Activated T-cell treated with anti-CD3 and anti-CD28 coated beads for 24 hours (primary cell): ENCODE measurements around the gene PKN3.
"Not testable (repeated sequence)": the region's sequence is repeated elsewhere in the genome, so short reads cannot be mapped to it uniquely, and the experiment has no call there.

Experiments
- DNase-seq: peaks from one replicate; pipeline ENCODE4 v3.0.0-alpha.2; 2020; ENCODE audit warnings: low read depth

PKN3 gene

DNA sequence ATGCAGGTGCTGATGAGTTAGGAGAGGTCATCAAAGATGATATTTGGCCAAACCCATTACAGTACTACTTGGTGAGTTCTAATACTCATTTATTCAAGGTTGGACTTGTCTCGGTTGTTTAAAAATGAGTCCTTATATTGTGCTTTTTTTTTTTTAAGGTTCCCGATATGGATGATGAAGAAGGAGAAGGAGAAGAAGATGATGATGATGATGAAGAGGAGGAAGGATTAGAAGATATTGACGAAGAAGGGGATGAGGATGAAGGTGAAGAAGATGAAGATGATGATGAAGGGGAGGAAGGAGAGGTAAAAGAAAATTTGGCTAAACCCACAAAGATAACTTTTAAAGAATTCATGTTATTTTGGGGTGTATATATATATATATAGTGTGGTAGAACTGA lies 8.6 kb upstream of the PKN3 start:
- DNase-seq: not testable (repeated sequence)

DNA sequence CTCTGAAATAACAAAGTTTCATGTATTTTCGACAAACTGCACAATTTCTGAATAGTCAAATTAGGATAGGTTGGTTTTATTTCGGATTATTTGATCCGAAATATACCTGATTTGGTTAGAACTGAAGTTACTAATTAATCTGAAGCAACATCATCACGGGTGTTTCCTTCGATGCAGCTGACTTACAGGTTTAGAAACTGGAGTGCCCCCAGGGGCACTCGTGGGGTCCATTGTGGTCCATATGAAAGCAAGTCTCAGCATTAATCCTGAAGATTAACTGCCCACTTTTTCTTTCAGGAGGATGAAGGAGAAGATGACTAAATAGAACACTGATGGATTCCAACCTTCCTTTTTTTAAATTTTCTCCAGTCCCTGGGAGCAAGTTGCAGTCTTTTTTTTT lies 8.0 kb upstream of the PKN3 start:
- DNase-seq: no peak

DNA sequence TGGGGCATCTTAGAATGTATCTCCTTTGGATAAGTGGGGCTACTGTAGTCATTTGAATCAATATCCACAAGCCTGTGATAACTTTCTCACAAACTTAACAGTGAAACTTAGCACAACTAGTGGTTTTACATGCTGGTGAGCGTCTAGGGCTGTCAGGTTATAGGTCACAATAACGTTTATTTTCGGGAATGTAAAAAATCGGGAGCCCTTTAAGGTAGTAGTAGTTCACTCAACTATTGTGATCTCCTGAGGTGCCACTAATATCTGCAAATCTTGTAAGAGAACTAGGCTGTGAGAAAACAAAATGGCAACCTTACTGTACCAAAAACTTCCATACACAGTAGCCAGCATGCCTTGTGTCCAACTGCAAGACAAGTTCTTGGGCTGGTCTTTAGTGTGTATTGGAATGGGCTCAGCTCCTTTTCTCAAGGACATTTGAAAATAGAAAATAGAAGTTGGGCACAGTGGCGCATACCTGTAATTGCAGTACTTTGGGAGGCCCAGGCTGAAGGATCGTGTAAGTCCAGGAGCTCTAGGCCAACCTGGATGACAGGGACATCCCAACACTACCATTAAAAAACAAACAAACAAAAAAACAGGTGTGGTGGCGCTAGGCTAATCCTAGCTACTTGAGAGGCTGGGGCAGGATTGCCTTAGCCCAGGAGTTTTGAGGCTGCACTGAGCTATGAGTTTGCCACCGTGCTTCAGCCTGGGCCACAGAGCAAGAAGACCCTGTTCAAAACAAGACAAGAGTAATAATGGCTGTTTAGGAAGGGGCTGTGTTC lies 5.2 kb upstream of the PKN3 start:
- DNase-seq: no peak

- not testable (repeated sequence) for DNase-seq
Measured at GRCh38 chr9:128699096-128699795, 3.1 kb upstream of the PKN3 start.

- no peak for DNase-seq
Measured at GRCh38 chr9:128701227-128701854, 962 bp upstream of the PKN3 start.

- no peak for DNase-seq
Measured at GRCh38 chr9:128702949-128703615, 779 bp downstream of the PKN3 start.

GRCh38 chr9:128703616-128704355 lies 1.5 kb downstream of the PKN3 start:
- no peak for DNase-seq

GRCh38 chr9:128704356-128704670 lies 2.0 kb downstream of the PKN3 start:
- no peak for DNase-seq

DNA sequence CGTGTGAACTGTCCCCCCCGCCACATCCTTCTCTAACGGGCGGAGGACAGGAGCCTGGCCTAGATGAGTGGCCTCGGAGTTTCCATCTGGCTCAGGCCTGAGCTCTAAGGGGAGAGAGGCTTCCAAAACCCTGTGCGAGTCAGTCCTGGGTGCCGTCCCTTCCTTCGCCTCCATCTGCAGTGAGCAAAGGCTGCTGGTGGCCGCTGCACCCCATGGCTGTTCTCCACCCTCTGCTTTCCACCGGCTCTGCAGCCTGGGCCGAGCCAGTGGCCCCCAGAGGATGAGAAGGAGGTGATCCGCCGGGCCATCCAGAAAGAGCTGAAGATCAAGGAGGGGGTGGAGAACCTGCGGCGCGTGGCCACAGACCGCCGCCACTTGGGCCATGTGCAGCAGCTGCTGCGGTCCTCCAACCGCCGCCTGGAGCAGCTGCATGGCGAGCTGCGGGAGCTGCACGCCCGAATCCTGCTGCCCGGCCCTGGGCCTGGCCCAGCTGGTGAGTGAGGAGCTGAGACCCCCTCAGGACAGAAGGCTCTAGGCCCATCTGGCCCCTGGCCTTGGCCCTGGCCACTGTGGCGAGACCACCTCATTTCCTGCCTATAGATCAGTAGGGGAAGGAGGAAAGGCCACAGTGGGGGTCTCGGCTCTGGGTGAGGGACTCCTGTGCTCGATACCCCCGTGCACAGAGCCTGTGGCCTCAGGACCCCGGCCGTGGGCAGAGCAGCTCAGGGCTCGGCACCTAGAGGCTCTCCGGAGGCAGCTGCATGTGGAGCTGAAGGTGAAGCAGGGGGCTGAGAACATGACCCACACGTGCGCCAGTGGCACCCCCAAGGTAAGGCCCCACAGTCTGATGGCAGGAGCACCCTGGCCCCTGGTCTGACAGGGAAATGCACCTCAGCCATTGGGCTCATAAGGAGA lies 3.0 kb downstream of the PKN3 start:
- no peak for DNase-seq

DNA sequence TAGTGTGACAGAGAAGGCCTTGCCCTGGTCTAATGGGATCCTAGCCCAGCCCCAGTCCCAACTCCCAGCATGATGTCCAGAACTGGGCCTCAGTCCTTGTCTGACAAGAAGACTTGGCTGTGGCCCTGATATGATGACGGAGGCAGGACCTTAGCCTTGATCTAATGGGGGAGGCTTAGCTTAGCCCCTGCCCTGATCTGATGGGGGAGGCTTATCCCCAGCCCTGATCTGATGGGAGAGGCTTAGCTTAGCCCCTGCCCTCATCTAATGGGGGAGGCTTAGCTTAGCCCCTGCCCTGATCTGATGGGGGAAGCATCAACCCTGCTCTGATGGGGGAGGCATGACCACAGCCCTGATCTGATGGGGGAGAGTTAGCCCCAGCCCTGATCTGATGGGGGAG lies 3.7 kb downstream of the PKN3 start:
- DNase-seq: no peak

- no peak for DNase-seq
Measured at GRCh38 chr9:128706671-128707381, 4.5 kb downstream of the PKN3 start.

DNA sequence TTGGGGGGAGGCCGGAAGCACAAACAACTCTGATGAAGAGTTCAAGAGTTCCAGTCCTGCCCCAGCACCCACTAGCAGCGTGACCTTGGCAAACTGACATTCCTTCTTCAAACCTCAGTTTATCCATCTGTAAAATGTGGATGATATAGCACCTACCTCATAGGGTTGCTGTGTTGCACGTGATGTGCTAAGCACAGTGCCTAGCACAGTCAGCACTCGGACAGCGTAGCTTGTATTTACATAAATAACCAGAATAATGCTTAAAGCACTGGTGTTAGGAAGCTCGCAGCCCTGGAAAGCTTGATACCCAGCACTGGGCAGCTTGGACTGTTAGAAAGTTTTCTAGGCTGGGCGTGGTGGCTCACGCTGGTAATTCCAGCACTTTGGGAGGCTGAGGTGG lies 5.1 kb downstream of the PKN3 start:
- DNase-seq: no peak

GRCh38 chr9:128712451-128713410 lies 10.4 kb downstream of the PKN3 start:
- DNase-seq: no peak

DNA sequence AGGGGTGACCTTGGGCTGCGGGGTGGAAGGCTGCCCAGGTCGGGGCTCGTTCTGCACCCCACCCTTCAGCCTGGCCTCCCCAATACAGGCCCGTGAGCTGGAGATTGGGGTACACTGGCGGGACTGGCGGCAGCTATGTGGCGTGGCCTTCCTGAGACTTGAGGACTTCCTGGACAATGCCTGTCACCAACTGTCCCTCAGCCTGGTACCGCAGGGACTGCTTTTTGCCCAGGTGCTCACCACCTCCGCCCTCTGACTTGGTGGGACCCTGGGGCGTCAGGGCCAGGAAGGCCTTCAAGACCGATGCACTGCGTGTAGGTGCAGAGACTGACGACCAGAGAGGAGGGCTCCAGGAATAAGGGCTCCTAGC lies 11.1 kb downstream of the PKN3 start:
- DNase-seq: no peak

- no peak for DNase-seq
Measured at GRCh38 chr9:128713941-128714573, 11.8 kb downstream of the PKN3 start.

DNA sequence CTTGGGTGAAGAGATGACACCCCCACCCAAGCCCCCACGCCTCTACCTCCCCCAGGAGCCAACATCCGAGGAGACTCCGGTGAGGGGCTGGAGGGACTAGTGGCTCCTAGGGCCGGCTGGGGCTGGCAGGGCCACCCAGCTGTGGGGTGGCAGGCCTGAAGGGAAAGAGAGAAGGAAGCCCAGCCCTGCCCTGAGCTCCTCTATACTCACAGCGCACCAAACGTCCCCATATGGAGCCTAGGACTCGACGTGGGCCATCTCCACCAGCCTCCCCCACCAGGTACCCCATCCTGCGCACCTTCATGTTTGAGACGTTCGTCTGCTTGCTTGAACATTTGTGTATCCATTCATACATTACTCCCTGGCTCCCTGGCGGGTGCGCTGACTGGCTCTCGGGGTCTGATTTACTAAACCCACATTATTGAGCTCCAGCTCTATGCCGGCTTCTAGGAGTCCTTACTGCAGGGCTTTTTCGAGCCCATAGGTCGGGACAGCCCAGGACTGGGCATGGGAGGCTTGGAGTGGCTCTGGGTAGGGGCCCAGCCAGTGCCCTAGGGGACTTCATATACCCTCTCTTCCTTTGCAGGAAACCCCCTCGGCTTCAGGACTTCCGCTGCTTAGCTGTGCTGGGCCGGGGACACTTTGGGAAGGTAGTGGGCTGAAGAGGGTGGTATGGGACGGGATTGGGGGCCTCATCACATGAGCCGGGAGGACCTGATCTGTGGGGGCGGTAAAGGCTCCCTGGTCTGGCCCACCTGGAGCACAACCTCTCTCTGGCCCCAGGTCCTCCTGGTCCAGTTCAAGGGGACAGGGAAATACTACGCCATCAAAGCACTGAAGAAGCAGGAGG lies 12.5 kb downstream of the PKN3 start:
- no peak for DNase-seq

DNA sequence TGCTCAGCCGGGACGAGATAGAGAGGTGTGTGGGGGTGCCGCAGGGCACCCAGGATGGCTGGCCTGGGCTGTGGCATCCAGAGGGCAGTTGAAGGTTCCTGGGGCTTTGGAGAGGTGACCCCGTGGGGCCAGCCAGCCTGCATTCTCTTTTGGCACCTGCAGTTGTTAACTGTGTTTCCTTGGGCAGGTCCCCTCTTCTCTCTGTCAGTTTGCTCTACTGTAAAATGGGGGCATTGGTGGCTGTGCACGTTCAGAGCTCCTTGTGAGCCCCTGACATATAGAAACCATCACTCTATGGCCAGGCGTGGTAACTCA lies 13.1 kb downstream of the PKN3 start:
- no peak for DNase-seq
